HG03103 (cell line): ENCODE data around the gene TP53I11.

Source experiments
- ATAC-seq: cut with Tn5 transposase; IDR thresholded peaks from one replicate; pipeline ENCODE4 v1.9.1; 2021; ENCODE audit warnings: low read depth; ENCODE audit not compliant: unreplicated experiment

The TP53I11 gene, protein sequence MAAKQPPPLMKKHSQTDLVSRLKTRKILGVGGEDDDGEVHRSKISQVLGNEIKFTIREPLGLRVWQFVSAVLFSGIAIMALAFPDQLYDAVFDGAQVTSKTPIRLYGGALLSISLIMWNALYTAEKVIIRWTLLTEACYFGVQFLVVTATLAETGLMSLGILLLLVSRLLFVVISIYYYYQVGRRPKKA

GRCh38 chr11:44950625-44951476, at the start of gene TP53I11:
TP53I11 (minus strand) TSS chr11:44950883; CDS start chr11:44938335, 12,548 bp downstream.
- no peak for ATAC-seq

DNA sequence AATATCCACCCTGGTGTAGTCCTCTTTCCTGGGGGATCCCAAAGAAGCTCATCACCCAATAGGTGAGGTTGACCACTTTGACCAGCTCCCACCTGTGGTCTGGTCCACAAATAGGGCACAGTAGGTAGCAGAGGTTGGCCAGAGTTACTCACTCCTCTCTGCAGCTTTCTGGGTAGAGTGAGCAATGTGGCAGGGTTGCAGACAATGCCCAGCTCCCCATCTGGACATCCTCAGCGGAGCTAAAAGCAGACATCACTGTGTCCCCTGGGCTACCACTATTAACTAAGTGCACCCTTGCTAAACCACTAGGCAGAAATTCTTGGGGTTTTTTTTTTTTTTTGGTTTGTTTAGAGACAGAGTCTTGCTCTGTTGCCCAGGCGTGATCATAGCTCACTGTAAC, 48.4 kb upstream of the TP53I11 start:
- ATAC-seq, result no peak

DNA sequence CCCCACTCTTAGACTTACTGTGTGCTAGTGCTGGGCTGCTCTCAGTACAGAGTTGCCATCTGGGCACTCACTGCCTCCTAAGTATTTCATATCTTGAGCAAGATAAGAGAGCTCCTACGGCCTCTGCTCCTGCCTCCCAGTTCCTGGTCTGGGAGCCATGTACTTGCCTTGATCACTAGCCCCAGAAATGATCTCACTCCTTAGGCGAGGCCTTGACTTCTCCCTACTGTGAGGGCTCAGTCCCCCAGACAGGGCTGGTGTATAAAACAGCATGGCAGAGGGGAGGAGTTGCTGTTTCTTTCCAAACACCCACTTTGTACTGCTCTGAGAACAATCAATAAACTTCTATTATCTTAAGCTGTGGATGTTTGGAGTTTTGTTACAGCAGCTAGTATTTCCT, 47.4 kb upstream of the TP53I11 start:
- ATAC-seq, result no peak

GRCh38 chr11:44997566-44997965, 46.9 kb upstream of the TP53I11 start:
- no peak for ATAC-seq

DNA sequence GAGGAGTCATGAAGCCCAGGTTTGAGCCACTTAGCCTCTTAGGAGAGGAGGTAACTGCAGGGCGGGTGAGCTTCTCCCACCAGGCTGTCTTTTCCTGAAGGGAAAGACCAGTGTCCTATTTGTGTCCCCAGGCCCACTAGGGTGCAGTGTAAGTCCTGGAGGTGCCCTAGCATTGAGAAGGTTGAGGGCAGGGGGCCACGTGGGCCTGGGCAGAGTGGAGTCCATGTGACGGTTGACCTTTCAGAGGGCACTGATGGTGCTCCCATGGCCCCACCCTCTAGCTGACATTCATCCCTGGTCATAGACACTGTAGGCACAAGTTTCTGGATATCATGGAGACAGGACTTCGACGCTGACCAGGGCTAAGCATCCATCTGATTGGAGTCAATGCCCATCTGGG, 44.1 kb upstream of the TP53I11 start:
- no peak for ATAC-seq

GRCh38 chr11:44993971-44994704, 43.5 kb upstream of the TP53I11 start:
- no peak for ATAC-seq

DNA sequence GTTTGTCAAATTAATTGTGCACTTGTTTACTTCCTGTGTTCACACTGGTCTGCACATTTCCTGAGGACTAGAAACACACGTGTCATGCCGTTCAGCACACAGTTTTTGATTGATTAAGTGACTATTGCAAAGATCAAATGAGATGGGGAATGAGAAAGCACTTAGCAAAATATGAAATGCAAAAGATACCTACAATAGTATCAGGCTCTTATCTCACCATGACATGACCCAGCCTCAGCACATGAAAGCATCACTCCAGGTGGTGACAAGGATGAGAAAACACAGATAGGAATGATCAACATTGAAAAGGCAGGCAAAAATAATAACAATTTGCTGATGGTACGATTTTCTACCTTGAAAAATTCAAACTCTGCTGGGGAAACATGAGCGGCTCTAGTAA, 42.1 kb upstream of the TP53I11 start:
- ATAC-seq, result no peak

GRCh38 chr11:44992181-44992582, 41.5 kb upstream of the TP53I11 start:
- no peak for ATAC-seq

- no peak for ATAC-seq
Observed at GRCh38 chr11:44990665-44991064, 40.0 kb upstream of the TP53I11 start.

- ATAC-seq, result no peak
Observed at GRCh38 chr11:44989831-44990566, 39.3 kb upstream of the TP53I11 start.

DNA sequence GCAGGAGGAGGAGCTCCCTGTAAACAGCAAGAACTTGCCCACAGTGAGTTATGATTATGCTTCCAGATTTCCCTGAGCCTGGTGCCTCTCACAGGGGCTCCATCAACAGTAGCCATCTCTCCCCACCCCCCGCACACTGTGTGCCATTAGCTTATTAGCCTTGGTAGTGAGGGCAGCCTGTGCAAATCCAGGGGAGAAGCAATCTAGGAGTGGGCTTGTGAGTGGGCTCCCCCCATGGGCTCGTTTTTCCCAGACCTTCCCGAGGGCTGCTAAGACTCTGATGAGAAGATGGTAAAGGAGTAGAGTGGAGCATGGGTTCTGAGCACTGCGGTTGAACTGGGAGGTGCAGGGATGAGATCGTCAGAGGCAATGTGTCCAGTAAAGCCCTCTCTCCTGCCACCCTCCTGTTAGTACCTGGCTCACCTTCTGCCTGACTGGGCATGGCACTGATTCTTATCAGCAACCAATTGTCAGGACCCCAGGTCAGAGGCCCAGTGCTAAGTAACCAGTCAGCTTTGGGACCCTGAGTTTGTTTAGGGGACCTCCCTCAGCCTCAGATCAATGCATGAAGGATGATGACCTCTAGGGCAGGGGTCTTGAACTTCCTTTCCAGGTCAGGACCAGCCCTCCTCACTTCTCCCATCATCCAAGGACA, 38.4 kb upstream of the TP53I11 start:
- no peak for ATAC-seq

GRCh38 chr11:44988111-44988510, 37.4 kb upstream of the TP53I11 start:
- no peak for ATAC-seq

GRCh38 chr11:44987506-44987905, 36.8 kb upstream of the TP53I11 start:
- no peak for ATAC-seq

- ATAC-seq, result no peak
Observed at GRCh38 chr11:44986315-44986714, 35.6 kb upstream of the TP53I11 start.

GRCh38 chr11:44985721-44986120, 35.0 kb upstream of the TP53I11 start:
- ATAC-seq, result no peak

DNA sequence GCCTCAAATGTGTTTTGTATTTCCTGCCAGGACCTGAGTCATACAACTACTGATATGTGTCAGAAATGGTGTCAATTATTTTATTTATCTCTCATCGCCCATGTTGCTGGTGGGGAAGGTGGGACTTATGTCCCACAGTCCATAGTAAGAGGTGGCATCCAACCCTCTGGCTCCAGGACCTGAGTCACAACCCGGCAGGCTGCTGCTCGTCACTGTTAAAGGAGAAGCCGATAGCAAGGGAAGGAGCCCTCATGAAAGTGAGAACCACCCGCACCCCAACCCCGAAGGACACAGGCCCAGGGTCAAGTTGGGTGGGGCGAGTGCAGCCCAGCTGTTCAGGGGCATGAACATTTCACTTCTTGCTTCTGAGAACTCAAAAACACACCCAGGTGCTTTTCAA, 33.1 kb upstream of the TP53I11 start:
- ATAC-seq, result no peak

- no peak for ATAC-seq
Observed at GRCh38 chr11:44982496-44983062, 31.9 kb upstream of the TP53I11 start.

DNA sequence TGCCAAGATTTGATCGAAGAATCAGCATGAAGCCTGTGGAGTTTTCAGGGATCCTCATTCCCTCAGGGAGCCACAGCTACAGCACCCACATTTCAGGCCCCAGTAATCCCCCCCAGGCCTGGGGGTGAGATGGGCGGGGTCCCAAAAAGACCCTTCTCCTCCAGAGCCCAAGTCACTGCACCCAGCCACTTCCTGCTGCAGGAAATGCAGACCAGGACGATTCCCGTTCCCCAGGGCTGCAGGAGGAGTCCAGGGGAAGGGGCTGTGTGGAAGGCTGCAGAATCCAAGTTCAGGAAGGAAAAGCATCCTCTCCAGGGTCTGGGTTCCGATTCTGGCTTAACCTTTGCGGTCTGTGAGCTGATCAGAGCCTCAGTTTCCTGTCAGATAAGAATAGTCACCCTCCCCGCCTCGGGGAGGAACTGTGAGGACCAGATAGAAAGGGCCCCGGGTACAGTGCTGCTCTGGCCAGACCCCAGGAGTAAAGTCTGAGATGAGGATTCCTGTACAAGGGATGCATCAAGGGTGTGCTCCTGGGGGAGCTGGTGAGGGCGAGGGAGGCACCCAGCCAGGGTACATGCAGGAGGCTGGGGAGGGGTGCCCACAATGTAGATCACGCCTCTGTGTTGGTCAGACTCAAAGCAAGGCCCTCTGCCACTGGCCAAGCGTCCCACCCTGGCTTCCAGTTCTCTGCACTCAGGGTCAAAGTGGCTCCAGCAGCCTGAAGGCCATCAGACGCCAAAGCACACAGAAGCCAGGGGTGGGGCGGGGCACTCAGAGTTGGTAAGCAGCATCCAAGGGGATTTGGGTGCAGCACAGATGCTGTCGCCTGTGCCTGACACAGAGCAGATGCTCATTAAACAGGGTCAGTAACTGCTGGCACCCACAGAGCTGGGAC, 30.1 kb upstream of the TP53I11 start:
- no peak for ATAC-seq
